ENCODE data around the gene UBALD2. TPM values are rescaled to one million over a fixed set of nuclear protein-coding genes. Genes with fewer than 3 reads are reported as not detected.

Gene UBALD2
- total and polyA plus RNA-seq, 2 of the 13 experiments (the other 11 are each of a cell fraction or from before 2014, with no cell fraction given), result 3.3 to 89.7 TPM

DNA sequence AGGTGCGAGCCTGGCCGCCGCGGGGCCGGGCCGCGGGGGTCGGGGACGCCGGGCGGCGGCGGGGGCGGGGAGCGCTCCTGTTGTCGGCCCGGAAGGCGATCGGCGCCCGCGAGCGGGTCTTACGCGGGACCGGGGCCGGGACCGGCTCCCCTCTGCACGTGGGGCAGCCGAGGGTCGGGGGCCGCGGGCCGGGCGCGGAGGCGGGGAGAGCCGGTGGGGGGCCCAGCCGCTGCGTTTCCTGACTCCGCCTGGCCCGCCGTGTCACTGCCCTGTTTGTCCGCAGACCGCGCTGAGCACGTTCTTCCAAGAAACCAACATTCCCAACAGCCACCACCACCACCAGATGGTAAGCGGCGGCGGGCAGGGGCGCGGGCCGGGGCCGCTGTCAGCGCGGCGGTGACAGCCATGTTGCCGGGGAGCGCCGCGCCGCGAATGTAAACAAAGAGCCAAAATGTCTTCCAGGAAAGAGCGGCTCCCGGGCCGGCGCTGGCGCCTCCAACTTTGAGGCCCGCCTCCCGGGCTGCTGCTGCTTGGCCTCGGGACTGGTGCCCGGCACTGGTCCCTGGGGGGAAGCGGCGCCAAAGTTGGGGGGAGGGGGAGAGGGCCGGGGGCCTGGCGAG lies 586 bp downstream of the UBALD2 start (continued):
- TF ChIP-seq, protein P1, sequence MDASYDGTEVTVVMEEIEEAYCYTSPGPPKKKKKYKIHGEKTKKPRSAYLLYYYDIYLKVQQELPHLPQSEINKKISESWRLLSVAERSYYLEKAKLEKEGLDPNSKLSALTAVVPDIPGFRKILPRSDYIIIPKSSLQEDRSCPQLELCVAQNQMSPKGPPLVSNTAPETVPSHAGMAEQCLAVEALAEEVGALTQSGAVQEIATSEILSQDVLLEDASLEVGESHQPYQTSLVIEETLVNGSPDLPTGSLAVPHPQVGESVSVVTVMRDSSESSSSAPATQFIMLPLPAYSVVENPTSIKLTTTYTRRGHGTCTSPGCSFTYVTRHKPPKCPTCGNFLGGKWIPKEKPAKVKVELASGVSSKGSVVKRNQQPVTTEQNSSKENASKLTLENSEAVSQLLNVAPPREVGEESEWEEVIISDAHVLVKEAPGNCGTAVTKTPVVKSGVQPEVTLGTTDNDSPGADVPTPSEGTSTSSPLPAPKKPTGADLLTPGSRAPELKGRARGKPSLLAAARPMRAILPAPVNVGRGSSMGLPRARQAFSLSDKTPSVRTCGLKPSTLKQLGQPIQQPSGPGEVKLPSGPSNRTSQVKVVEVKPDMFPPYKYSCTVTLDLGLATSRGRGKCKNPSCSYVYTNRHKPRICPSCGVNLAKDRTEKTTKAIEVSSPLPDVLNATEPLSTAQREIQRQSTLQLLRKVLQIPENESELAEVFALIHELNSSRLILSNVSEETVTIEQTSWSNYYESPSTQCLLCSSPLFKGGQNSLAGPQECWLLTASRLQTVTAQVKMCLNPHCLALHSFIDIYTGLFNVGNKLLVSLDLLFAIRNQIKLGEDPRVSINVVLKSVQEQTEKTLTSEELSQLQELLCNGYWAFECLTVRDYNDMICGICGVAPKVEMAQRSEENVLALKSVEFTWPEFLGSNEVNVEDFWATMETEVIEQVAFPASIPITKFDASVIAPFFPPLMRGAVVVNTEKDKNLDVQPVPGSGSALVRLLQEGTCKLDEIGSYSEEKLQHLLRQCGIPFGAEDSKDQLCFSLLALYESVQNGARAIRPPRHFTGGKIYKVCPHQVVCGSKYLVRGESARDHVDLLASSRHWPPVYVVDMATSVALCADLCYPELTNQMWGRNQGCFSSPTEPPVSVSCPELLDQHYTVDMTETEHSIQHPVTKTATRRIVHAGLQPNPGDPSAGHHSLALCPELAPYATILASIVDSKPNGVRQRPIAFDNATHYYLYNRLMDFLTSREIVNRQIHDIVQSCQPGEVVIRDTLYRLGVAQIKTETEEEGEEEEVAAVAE (CRISPR knock-in tag; IDR thresholded peaks at IDR 0.05; ENCODE audit: borderline replicate concordance), result no peak
- TF ChIP-seq ZNF615 (CRISPR knock-in tag; IDR thresholded peaks at IDR 0.05; ENCODE audit: borderline replicate concordance) (no peak), SP5 (CRISPR knock-in tag; IDR thresholded peaks at IDR 0.05; ENCODE audit: borderline replicate concordance, low read depth) (no peak), RXRB (CRISPR knock-in tag; IDR thresholded peaks at IDR 0.05; ENCODE audit: borderline replicate concordance) (no peak), PPARG (CRISPR knock-in tag; conservative IDR thresholded peaks at IDR 0.05) (no peak), ZNF572 (CRISPR knock-in tag; IDR thresholded peaks at IDR 0.05) (no peak), NPAS2 (CRISPR knock-in tag; IDR thresholded peaks at IDR 0.05; ENCODE audit: borderline replicate concordance) (no peak), FOXP1 (IDR thresholded peaks at IDR 0.05) (no peak), FOXP1 (CRISPR knock-in tag; IDR thresholded peaks at IDR 0.05) (no peak), ZNF274 (CRISPR knock-in tag; IDR thresholded peaks at IDR 0.05) (0 out of 2 replicates have a peak, but pooled peaks have one; percentile 36), ZNF776 (CRISPR knock-in tag; IDR thresholded peaks at IDR 0.05) (peak; percentile 67; the same call in 1 of the 2 replicates), SMYD3 (CRISPR knock-in tag; IDR thresholded peaks at IDR 0.05) (no peak), ZNF510 (CRISPR knock-in tag; IDR thresholded peaks at IDR 0.05; ENCODE audit: low read depth) (no peak), RAD21 (CRISPR knock-in tag; IDR thresholded peaks at IDR 0.05) (peak; percentile 49), MAFK (conservative IDR thresholded peaks at IDR 0.05 in 1 of 2, IDR thresholded peaks at IDR 0.05 in 1 of 2; ENCODE audit: low read length in 2 of 2) (no peak), MTA1 (CRISPR knock-in tag; IDR thresholded peaks at IDR 0.05; ENCODE audit: borderline replicate concordance) (peak; percentile 44; the same call in 1 of the 2 replicates), ONECUT2 (CRISPR knock-in tag; IDR thresholded peaks at IDR 0.05) (no peak), ZBTB7A (CRISPR knock-in tag; IDR thresholded peaks at IDR 0.05) (no peak), BRD4 (CRISPR knock-in tag; IDR thresholded peaks at IDR 0.05) (no peak), MEIS2 (CRISPR knock-in tag; IDR thresholded peaks at IDR 0.05) (peak; percentile 74; the same call in 1 of the 2 replicates)
- TF ChIP-seq, protein P2, sequence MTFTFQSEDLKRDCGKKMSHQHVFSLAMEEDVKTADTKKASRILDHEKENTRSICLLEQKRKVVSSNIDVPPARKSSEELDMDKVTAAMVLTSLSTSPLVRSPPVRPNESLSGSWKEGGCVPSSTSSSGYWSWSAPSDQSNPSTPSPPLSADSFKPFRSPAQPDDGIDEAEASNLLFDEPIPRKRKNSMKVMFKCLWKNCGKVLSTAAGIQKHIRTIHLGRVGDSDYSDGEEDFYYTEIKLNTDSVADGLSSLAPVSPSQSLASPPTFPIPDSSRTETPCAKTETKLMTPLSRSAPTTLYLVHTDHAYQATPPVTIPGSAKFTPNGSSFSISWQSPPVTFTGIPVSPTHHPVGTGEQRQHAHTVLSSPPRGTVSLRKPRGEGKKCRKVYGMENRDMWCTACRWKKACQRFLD (CRISPR knock-in tag; IDR thresholded peaks at IDR 0.05; ENCODE audit: borderline replicate concordance), result no peak
- TF ChIP-seq, protein P3, sequence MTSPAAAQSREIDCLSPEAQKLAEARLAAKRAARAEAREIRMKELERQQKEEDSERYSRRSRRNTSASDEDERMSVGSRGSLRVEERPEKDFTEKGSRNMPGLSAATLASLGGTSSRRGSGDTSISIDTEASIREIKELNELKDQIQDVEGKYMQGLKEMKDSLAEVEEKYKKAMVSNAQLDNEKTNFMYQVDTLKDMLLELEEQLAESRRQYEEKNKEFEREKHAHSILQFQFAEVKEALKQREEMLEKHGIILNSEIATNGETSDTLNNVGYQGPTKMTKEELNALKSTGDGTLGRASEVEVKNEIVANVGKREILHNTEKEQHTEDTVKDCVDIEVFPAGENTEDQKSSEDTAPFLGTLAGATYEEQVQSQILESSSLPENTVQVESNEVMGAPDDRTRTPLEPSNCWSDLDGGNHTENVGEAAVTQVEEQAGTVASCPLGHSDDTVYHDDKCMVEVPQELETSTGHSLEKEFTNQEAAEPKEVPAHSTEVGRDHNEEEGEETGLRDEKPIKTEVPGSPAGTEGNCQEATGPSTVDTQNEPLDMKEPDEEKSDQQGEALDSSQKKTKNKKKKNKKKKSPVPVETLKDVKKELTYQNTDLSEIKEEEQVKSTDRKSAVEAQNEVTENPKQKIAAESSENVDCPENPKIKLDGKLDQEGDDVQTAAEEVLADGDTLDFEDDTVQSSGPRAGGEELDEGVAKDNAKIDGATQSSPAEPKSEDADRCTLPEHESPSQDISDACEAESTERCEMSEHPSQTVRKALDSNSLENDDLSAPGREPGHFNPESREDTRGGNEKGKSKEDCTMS (CRISPR knock-in tag; conservative IDR thresholded peaks at IDR 0.05), result no peak

All from HepG2 (cell line).